ENCODE measurements around the gene PTPRT. TPM values are rescaled to one million over a fixed set of nuclear protein-coding genes. Genes with fewer than 3 reads are reported as not detected.

The PTPRT gene
- total and polyA plus RNA-seq, 12 donors, result 0.04 to 0.53 (median 0.22) TPM; not detected in 1

- Histone ChIP-seq H3K36me3 (no peaks in the 10 kb centered on the region), H3K27ac (no peak overlapping the region), H3K9me3 (peaks cover 0 to 18% (median 2%) of the 10 kb centered on the region in 11 donors), H3K4me3 (no peak overlapping the region), H3K4me1 (no peaks in the 10 kb centered on the region), H3K27me3 (peaks cover 0 to 17% (median 5%) of the 10 kb centered on the region in 7 donors)
- intact Hi-C loops (cut with DNase I), result no loop called here
- no peak for DNase-seq
- no peak for ATAC-seq
- TF ChIP-seq CTCF (IDR thresholded peaks at IDR 0.05), result no peak
- WGBS, 2 donors, result 74 to 80% methylated on average over 2 of the region's 2 CpGs
These were observed 94.7 kb downstream of the PTPRT start for GRCh38 chr20:43095034-43095433.

DNA sequence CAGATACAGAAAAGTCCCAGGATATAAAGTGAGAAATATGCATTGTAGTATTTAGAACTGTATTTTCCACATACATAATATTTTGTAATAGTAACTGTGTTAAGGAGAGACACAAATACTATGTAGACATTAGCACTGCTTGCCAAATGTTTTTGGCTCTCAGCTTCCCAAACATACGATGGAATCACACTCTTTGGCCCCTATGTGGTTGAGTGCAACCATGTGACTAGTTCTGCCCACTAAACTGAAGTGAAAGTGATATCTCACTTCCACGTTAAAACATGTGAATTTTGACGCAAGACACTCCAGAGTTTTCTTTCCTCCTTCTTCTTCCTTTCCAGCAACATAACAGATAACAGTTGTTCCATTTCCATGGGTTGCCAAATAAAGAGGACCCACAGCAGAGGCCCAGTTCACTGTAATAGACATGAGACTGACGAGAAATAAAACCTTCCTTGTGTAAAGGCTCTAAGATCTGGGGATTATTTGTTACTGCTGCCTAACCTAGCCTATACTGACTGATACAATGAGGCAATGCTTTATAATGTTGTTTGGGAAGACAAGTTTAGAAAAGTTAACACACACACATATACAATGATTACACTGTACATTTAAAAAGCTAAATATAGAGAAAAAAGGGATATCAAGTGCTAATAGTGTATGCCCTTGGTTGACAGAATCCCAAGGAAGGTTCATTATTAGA is 97.2 kb downstream of the PTPRT start:
- no peak for ATAC-seq
- no peak overlapping the region for H3K27ac ChIP-seq
- no peak overlapping the region for H3K4me3 ChIP-seq
- no peak for TF ChIP-seq CTCF (IDR thresholded peaks at IDR 0.05)
- peaks cover 0 to 18% (median 2%) of the 10 kb centered on the region in 11 donors for H3K9me3 ChIP-seq
- no peaks in the 10 kb centered on the region for H3K4me1 ChIP-seq
- H3K27me3 ChIP-seq, result peaks cover 0 to 9% (median 5%) of the 10 kb centered on the region in 7 donors
- intact Hi-C loops (cut with DNase I), result no loop called here
- no peaks in the 10 kb centered on the region for H3K36me3 ChIP-seq
- DNase-seq, result no peak
- WGBS, 2 donors, result 45 to 53% methylated on average over 4 of the region's 4 CpGs

- Histone ChIP-seq H3K27me3 (no peaks in the 10 kb centered on the region), H3K9me3 (no peaks in the 10 kb centered on the region), H3K36me3 (no peaks in the 10 kb centered on the region), H3K4me3 (no peak overlapping the region), H3K27ac (no peak overlapping the region), H3K4me1 (no peaks in the 10 kb centered on the region)
- no peak for TF ChIP-seq CTCF (IDR thresholded peaks at IDR 0.05)
- intact Hi-C loops (cut with DNase I), result loop anchor here in 1 of 10 donors (10.0 kb wide), 1 partner anchor 64 kb away; no protein-coding TSS in a partner anchor
- WGBS, 2 donors, result 86 to 87% methylated on average over 1 of the region's 1 CpG
- ATAC-seq (no peak), DNase-seq (no peak)
These were observed 121.2 kb downstream of the PTPRT start for GRCh38 chr20:43068482-43068881.

GRCh38 chr20:43066125-43066524 is 123.6 kb downstream of the PTPRT start:
- Histone ChIP-seq H3K4me1 (no peaks in the 10 kb centered on the region), H3K4me3 (no peak overlapping the region), H3K36me3 (no peaks in the 10 kb centered on the region), H3K27me3 (no peaks in the 10 kb centered on the region), H3K9me3 (no peaks in the 10 kb centered on the region), H3K27ac (no peak overlapping the region)
- intact Hi-C loops (cut with DNase I), result loop anchor here in 1 of 10 donors (10.0 kb wide), 1 partner anchor 61 kb away; no protein-coding TSS in a partner anchor
- TF ChIP-seq CTCF (IDR thresholded peaks at IDR 0.05), result no peak
- DNase-seq, result no peak
- 66 to 67% methylated on average over 6 of the region's 6 CpGs for WGBS, 2 donors
- ATAC-seq, result no peak

All from heart right ventricle (tissue), 16 donors.